ENCODE data around the gene THAP12. TPM values are rescaled to one million over a fixed set of nuclear protein-coding genes. Genes with fewer than 3 reads are reported as not detected.

Gene THAP12
- total and polyA plus RNA-seq, 11 donors: 9.5 to 29.3 (median 17.9) TPM

DNA sequence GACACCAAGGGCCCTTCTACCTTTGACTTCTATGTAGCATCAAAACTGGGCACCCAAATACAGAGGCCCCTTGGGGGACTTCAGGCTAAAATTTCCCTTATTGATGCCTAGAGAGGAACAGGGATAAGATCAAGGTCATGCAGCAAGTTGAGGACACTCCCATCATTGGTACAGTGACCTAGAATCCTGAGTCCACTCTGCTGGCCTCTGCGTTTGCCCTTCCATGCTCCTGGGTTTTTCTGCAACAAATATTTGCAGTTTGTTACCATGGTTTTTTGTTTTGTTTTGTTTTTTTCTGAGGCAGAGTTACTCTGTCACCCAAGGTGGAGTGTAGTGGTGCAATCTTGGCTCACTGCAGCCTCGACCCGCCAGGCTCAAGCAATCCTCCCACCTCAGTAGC, 64.2 kb downstream of the THAP12 start:
- Histone ChIP-seq H3K4me1 (peaks cover 0 to 3% (median under 1%) of the 10 kb centered on the region in 12 donors), H3K27me3 (peaks cover 0 to 17% (median 2%) of the 10 kb centered on the region in 9 donors), H3K4me3 (no peak overlapping the region), H3K36me3 (no peaks in the 10 kb centered on the region), H3K27ac (no peak overlapping the region), H3K9me3 (no peaks in the 10 kb centered on the region)
- DNase-seq (no peak), ATAC-seq (no peak)
- TF ChIP-seq POLR2A (IDR thresholded peaks at IDR 0.05): no peak
- TF ChIP-seq, protein P1, sequence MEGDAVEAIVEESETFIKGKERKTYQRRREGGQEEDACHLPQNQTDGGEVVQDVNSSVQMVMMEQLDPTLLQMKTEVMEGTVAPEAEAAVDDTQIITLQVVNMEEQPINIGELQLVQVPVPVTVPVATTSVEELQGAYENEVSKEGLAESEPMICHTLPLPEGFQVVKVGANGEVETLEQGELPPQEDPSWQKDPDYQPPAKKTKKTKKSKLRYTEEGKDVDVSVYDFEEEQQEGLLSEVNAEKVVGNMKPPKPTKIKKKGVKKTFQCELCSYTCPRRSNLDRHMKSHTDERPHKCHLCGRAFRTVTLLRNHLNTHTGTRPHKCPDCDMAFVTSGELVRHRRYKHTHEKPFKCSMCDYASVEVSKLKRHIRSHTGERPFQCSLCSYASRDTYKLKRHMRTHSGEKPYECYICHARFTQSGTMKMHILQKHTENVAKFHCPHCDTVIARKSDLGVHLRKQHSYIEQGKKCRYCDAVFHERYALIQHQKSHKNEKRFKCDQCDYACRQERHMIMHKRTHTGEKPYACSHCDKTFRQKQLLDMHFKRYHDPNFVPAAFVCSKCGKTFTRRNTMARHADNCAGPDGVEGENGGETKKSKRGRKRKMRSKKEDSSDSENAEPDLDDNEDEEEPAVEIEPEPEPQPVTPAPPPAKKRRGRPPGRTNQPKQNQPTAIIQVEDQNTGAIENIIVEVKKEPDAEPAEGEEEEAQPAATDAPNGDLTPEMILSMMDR (IDR thresholded peaks at IDR 0.05): no peak
- 77 to 86% (median 83%) methylated on average over 3 of the region's 3 CpGs for WGBS, 4 donors
- intact Hi-C loops (cut with DNase I): loop anchor here (5.0 to 10.0 kb wide), 6 partner anchors 109 to 602 kb away; partner anchors contain the start of genes MOGAT2 (in 3 of the 10) and WNT11 (in 1 of the 10)

DNA sequence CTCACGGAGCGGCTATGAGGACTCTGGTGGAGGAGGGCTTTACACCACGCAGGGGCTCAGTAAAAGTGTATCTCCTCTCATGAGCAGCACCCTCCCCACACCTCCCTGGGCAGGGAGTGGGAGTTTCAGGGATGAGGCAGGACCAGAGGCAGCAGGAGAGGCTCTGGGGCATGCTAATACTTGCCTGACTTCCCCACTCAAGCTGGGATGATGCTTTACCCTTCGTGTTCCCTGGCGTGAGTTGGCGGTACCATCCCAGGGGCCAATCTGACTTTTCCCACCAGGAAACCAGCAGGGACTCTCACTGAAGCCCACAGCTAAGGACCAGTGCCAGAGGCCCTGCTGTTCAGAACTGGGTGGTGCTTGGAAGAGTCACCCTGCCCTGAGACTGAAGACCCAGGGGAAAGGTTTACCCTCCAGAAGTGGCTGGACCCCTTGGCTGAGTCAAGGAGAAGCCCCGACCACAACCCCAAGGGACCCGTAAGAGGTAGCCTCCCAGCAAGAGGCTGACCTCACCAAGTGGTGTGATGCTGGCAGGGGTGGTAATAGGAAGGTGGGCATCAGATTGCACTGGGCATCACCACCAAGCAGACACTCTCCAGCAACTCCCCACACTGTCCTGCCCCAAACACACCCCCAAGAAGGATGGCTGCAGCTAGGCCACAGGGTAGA, 65.6 kb downstream of the THAP12 start:
- Histone ChIP-seq H3K27ac (no peak overlapping the region), H3K4me3 (no peak overlapping the region), H3K9me3 (no peaks in the 10 kb centered on the region), H3K27me3 (peaks cover 0 to 5% (median 0%) of the 10 kb centered on the region in 9 donors), H3K36me3 (no peaks in the 10 kb centered on the region), H3K4me1 (no peaks in the 10 kb centered on the region)
- 83 to 92% (median 89%) methylated on average over 6 to 8 of the region's 8 CpGs for WGBS, 4 donors
- DNase-seq (no peak), ATAC-seq (no peak)
- intact Hi-C loops (cut with DNase I): loop anchor here (5.0 to 10.0 kb wide), 6 partner anchors 108 to 601 kb away; partner anchors contain the start of genes MOGAT2 (in 3 of the 10) and WNT11 (in 1 of the 10)
- TF ChIP-seq POLR2A (IDR thresholded peaks at IDR 0.05): no peak
- TF ChIP-seq, protein P1 (IDR thresholded peaks at IDR 0.05): no peak

DNA sequence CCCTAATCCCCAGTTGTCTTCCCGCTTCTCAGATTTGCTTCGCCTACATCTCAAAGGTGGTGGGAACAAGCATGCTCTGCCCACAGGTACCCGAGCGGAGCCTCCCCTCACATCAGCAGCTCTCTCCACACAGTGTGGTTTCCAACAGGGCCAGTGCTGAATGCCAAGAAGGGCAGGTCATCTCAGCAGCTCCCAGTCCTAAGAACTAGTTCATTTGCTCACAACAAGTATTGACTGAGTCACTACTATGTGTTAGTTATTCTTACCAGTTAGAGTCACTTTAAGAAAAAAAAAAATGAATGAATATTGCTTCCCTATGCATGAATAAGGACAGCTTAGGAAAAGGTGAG, 66.2 kb downstream of the THAP12 start:
- no peak overlapping the region for H3K27ac ChIP-seq
- H3K36me3 ChIP-seq: no peaks in the 10 kb centered on the region
- no peak overlapping the region for H3K4me3 ChIP-seq
- H3K4me1 ChIP-seq: no peaks in the 10 kb centered on the region
- TF ChIP-seq POLR2A (IDR thresholded peaks at IDR 0.05): no peak
- TF ChIP-seq, protein P1 (IDR thresholded peaks at IDR 0.05): no peak
- intact Hi-C loops (cut with DNase I): loop anchor here (5.0 to 10.0 kb wide), 6 partner anchors 107 to 600 kb away; partner anchors contain the start of genes MOGAT2 (in 3 of the 10) and WNT11 (in 1 of the 10)
- H3K27me3 ChIP-seq: no peaks in the 10 kb centered on the region
- no peaks in the 10 kb centered on the region for H3K9me3 ChIP-seq
- WGBS, 4 donors: 88 to 96% (median 93%) methylated on average over 4 of the region's 4 CpGs
- ATAC-seq (no peak), DNase-seq (no peak)

DNA sequence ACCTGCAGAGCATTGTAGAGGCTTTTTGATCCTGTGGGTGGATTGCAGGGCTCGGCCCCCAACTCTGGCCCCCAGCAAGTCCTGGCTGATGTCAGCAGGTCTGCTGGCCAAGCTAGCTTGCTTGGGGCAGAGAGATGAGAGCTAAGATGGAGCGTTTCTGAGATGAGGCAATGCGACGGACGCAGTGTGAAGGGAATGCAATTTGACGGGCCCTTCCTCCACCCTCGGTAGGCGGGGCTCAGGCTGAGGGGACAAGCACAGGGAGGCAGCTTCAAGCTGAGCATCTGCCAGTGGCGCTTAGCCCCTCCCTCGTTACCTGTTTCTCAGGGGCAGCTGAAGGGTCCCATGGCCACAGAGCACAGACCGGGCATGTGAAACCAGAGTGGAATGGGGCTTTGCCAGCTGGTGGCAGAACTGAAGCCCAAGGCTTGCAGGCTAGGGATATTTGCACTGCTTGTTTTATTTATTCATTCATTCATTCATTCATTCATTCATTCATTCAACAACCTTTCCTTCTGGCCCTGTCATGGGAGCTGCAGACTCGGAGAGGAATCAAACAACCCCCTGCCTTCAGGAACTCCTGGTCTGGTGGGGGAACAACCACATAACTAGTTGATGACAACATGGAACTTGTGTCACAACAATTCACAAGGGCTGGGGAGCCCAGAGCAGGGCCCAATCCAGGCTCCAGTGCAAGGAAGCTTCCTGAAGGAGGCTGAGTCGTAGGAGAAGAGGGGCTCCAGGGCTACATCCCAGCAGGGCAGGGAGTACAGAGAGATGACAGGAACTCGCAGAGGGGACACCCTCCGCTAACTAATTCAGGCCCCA, 66.8 kb downstream of the THAP12 start:
- DNase-seq (no peak), ATAC-seq (no peak)
- no peak for TF ChIP-seq POLR2A (IDR thresholded peaks at IDR 0.05)
- TF ChIP-seq, protein P1 (IDR thresholded peaks at IDR 0.05): no peak
- Histone ChIP-seq H3K27me3 (no peaks in the 10 kb centered on the region), H3K9me3 (no peaks in the 10 kb centered on the region), H3K27ac (no peak overlapping the region), H3K4me3 (no peak overlapping the region), H3K36me3 (no peaks in the 10 kb centered on the region), H3K4me1 (no peaks in the 10 kb centered on the region)
- 70 to 78% (median 77%) methylated on average over 13 to 15 of the region's 15 CpGs for WGBS, 4 donors
- intact Hi-C loops (cut with DNase I): loop anchor here in 5 of 10 donors (10.0 kb wide), 2 partner anchors 509 to 599 kb away; partner anchors contain the start of gene MOGAT2 (in 3 of the 5)

Measured in heart left ventricle (tissue), 16 donors.